Kidney capillary endothelial cell (primary cell): ENCODE data around the gene RNU6-9.
"Not testable (repeated sequence)": the region's sequence is repeated elsewhere in the genome, so short reads cannot be mapped to it uniquely, and the experiment has no call there.

Source experiments
- DNase-seq: peaks from one replicate; pipeline ENCODE4 v3.0.0-alpha.2; 2018; ENCODE audit warnings: low spot score

RNU6-9 gene

DNA sequence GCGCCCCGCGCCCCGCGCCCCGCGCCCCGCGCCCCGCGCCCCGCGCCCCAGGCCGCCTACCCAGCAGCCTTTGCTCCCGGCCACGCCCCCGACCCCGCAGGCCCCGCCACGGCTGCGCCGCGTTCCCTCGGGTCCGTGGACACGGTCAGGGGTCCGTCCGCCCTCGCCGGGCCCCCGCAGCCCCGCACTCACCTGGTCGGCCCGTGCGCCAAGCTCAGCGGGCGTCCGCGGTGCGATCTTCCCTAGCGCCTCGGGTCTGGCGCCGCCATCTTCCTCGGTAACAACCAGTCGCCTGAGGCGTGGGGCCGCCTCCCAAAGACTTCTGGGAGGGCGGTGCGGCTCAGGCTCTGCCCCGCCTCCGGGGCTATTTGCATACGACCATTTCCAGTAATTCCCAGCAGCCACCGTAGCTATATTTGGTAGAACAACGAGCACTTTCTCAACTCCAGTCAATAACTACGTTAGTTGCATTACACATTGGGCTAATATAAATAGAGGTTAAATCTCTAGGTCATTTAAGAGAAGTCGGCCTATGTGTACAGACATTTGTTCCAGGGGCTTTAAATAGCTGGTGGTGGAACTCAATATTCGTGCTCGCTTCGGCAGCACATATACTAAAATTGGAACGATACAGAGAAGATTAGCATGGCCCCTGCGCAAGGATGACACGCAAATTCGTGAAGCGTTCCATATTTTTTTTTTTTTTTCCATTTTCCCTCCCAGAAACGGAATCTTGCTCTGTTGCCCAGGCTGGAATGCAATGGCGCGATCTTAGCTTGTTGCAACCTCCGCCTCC lies at the start of gene RNU6-9, which contains the start of gene MED16:
RNU6-9 (plus strand) TSS at position 591 of the 796 bp plus-strand sequence.
MED16 (minus strand) TSS at position 294 of the 796 bp plus-strand sequence. CDS start 2,056 bp downstream, outside the sequence.
- peak; percentile 92 for DNase-seq

DNA sequence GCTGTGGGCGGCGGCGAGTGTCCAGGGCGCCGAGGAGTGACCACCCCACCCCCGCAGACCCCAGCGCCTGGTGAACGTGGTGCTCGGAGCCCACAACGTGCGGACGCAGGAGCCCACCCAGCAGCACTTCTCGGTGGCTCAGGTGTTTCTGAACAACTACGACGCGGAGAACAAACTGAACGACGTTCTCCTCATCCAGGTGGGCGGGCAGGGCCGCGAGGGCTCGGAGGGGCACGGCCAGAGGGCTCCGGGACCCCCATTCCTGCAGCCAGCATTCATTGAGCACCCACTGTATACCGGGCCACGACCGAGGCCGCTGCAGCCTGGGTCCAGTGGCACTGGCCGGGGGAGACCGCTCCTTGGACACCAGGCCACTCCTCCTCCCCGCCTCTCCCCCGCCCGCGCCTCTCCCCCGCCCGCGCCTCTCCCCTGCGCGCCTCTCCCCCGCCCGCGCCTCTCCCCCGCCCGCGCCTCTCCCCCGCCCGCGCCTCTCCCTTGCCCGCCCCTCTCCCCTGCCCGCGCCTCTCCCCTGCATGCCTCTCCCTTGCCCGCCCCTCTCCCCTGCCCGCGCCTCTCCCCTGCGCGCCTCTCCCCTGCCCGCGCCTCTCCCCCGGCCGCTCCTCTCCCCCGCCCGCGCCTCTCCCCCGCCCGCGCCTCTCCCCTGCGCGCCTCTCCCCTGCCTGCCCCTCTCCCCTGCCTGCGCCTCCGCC lies 49.3 kb upstream of the RNU6-9 start:
- DNase-seq: no peak

DNA sequence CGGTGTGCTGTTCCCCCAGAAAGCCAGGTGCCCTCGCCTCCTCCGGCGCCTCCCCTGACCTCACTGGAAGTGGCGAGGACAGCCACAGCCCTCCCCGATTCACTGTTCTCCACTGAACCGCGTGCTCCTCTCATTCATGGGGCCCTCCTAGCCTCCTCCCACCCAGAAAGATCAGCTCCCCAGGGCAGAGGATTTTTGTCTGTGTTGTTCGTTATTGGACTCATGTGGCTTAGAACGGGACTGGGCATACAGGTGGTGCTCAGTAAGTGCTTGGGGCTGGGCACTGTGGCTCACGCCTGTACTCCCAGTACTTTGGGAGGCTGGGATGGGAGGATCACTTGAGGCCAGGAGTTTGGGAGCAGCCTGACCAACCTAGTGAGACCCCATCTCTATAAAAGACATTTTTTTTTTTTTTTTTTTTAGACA lies 48.7 kb upstream of the RNU6-9 start:
- no peak for DNase-seq

- DNase-seq: no peak
Observed at GRCh38 chr19:845707-846521, 47.4 kb upstream of the RNU6-9 start.

DNA sequence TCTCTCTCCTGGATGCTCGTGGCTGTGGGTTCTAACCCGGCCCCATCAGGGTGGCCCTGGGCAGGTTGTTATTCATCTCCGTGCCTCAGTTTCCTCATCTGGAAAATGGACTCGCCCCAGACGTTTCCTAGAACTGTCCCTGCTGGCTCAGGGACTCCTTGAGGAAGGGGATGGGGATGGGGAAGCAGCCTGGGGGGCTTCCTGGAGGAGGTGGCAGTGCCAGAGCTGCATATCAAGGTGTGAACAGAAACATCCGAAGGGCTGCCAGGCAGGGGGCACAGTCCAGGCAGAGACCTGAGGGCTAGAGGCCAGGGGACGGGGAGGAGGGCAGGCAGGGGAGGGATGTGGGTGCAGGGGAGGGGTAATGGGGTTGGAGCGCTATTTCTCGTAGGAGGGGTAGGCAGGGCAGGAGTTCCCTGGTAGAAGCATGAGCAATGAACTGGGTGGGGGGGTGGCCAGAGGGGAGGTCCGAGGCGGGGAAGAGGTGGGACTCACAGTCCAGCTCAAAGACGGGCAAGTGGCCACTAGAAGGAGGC lies 44.8 kb upstream of the RNU6-9 start:
- DNase-seq: no peak

DNA sequence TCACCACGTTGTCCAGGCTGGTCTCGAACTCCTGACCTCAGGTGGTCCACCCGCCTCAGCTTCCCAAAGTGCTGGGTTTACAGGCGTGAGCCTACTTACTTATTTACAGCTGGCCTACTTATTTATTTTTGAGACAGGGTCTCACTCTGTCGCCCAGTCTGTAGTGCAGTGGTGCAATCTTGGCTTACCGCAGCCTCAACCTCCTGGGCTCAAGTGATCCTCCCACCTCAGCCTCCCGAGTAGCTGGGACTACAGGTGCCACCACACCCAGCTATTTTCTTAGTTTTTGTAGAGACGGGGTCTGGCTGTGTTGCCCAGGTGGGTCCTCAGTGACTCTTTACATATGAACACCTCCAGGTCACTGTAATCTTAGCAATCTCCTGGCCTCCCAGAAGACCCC lies 44.1 kb upstream of the RNU6-9 start:
- DNase-seq: not testable (repeated sequence)

GRCh38 chr19:850221-850978 lies 42.9 kb upstream of the RNU6-9 start:
- DNase-seq: no peak

DNA sequence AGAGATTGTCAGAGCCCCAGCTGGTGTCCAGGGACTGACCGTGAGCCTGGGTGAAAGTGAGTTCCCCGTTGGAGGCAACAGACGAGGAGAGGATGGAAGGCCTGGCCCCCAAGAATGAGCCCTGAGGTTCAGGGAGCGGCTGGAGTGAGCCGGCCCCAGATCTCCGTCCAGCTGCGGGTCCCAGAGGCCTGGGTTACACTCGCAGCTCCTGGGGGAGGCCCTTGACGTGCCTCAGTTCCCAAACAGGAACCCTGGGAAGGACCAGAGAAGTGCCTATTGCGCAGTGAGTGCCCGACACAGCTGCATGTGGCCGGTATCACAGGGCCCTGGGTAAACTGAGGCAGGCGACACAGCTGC lies 42.3 kb upstream of the RNU6-9 start:
- no peak for DNase-seq

DNA sequence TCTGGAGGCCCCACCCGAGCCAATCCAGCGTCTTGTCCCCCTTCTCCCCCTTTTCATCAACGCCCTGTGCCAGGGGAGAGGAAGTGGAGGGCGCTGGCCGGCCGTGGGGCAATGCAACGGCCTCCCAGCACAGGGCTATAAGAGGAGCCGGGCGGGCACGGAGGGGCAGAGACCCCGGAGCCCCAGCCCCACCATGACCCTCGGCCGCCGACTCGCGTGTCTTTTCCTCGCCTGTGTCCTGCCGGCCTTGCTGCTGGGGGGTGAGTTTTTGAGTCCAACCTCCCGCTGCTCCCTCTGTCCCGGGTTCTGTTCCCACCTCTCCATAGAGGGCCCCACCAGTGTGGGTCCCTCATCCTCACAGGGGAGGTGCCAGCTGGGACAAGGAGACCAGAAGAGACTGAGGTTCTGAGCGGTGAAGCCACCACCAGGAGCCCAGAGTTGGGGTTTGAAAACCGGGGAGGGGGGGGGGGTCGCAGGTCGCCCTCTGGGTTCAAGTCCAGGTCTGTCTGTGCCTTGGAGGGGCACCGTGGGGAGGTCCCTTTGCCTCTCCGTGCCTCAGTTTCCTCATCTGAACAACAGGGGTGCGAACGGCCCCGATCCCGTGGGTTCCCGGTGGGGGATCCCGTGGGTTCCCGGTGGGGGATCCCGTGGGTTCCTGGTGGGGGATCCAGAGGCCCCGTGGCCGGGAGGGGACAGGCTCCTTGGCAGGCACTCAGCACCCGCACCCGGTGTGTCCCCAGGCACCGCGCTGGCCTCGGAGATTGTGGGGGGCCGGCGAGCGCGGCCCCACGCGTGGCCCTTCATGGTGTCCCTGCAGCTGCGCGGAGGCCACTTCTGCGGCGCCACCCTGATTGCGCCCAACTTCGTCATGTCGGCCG lies 40.9 kb upstream of the RNU6-9 start, which contains the start of gene ELANE:
ELANE (plus strand) TSS at position 168 of the 878 bp plus-strand sequence; CDS start at position 194, 26 bp downstream.
- no peak for DNase-seq

DNA sequence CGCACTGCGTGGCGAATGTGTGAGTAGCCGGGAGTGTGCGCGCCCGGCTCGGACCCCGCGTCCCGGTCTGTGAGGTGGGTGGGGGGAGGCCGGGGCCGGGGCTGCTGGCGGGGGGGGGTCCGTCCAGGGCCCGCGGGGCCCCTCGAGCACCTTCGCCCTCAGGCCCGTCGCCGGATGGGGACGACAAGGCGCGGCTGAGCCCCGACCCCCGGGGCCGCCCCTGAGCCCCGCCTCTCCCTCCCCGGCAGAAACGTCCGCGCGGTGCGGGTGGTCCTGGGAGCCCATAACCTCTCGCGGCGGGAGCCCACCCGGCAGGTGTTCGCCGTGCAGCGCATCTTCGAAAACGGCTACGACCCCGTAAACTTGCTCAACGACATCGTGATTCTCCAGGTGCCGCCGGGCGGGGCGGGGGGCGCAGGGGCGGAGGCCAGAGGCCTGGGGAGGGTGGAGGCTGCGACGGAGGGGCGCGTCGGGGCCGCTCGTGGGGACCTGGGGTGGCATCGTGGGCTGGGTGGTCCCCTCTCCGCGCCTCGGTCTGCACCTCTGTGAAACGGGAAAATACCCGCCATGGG lies 40.2 kb upstream of the RNU6-9 start:
- no peak for DNase-seq

DNA sequence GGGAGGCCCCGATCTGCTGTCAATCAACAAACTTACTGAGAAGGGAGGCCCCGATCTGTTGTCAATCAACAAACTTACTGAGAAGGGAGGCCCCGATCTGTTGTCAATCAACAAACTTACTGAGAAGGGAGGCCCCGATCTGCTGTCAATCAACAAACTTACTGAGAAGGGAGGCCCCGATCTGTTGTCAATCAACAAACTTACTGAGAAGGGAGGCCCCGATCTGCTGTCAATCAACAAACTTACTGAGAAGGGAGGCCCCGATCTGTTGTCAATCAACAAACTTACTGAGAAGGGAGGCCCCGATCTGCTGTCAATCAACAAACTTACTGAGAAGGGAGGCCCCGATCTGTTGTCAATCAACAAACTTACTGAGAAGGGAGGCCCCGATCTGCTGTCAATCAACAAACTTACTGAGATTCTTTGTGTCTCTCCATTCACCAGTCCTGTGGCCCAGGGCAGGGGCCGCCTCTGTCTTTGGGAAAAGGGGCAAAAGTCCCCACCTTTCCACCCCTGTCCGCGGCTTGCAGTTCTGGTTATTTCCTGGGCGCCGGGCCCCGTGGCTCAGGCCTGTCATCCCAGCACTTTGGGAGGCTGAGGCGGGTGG lies 39.6 kb upstream of the RNU6-9 start:
- not testable (repeated sequence) for DNase-seq

- DNase-seq: no peak
Observed at GRCh38 chr19:854549-854948, 38.7 kb upstream of the RNU6-9 start.

- DNase-seq: no peak
Observed at GRCh38 chr19:855142-855541, 38.1 kb upstream of the RNU6-9 start.

- no peak for DNase-seq
Observed at GRCh38 chr19:855566-856120, 37.6 kb upstream of the RNU6-9 start.

- no peak for DNase-seq
Observed at GRCh38 chr19:858284-858683, 35.0 kb upstream of the RNU6-9 start.

DNA sequence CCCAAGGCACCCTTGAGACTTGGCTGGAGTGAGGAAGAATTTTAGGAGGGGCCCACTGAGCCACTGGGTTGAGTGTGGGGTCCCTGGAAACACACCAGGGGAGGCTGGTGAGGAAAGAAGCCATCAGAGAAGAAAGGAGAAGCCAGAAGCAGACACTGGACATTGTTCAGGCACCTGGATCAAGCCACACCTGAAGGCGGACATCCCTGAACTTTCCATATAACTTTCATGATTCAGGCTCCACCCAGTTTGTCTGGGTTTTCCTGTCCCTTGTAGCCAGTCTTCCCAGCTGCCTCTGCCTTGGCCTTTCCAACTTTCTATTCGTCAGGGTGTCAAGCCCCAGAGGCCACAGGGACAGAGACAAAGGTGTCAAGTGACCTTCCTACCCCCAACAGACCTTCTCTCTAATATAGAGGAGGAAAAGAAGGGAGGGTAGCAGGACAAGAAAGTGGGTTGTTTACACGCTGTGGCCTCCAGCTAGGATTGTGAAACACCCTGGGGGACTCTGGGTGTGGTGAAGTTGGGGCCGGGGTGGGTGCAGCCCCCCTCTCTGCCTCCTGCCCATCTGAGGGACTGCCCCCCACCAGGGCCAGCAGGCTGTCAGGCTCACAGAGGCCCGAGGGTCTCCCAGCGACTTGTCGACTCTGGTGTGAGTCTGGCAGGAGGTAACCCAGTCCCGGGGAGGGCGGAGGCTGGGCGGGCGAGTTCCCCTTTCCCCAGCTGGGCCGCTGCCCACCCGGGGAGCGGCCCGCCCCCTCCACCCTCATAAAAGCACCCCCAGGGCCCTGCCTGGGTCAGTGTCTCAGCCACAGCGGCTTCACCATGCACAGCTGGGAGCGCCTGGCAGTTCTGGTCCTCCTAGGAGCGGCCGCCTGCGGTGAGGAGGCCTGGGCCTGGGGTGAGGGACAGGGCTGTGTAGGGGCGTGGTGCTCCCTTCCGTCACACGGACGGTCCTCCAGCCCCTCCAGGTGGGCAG lies 34.1 kb upstream of the RNU6-9 start, which contains the start of gene CFD:
CFD (plus strand) TSS at position 797 of the 976 bp plus-strand sequence; CDS start at position 823, 26 bp downstream.
- no peak for DNase-seq

DNA sequence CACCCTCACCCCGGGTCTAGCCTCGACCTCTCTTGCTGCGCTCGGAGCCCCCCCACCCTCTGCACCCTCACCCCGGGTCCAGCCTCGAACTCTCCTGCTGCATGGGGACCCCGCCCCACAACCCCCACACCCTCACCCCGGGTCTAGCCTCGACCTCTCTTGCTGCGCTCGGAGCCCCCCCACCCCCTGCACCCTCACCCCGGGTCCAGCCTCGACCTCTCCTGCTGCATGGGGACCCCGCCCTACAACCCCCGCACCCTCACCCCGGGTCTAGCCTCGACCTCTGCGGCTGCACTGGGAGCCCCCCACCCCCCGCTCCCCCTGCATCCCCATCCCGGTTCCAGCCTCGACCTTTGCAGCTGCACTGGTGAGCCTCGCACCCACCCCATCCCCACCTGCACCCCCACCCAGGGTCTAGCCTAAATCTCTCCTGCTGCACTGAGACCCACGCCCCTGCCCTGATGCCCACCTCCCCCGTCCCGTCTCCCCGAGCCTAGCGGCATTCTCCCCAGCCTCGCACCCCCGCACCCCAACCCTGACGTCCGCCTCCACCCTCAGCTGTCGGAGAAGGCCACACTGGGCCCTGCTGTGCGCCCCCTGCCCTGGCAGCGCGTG lies 32.0 kb upstream of the RNU6-9 start:
- DNase-seq: no peak
